Glomerular visceral epithelial cell (primary cell): Measurements from ENCODE around the gene PCBP1.
"Not testable (repeated sequence)": the region's sequence is repeated elsewhere in the genome, so short reads cannot be mapped to it uniquely, and the experiment has no call there.

Experiments
- DNase-seq: peaks from one replicate; pipeline ENCODE4 v3.0.0-alpha.2; 2016; ENCODE audit errors: extremely low spot score

PCBP1 gene

GRCh38 chr2:70081221-70081620 is 6.1 kb upstream of the PCBP1 start:
- DNase-seq: no peak

GRCh38 chr2:70083344-70084156 is 3.7 kb upstream of the PCBP1 start:
- peak; percentile 63 for DNase-seq

GRCh38 chr2:70084973-70085710 is 2.1 kb upstream of the PCBP1 start:
- DNase-seq: peak; percentile 34

- no peak for DNase-seq
Observed at GRCh38 chr2:70085711-70086277, 1.5 kb upstream of the PCBP1 start.

- peak; percentile 56 for DNase-seq
Observed at GRCh38 chr2:70086278-70086837, 919 bp upstream of the PCBP1 start.

- DNase-seq: peak; percentile 47
Observed at GRCh38 chr2:70087702-70088597, 673 bp downstream of the PCBP1 start.

- DNase-seq: no peak
Observed at GRCh38 chr2:70088598-70089219, 1.4 kb downstream of the PCBP1 start.

GRCh38 chr2:70089220-70089982 is 2.1 kb downstream of the PCBP1 start:
- no peak for DNase-seq

GRCh38 chr2:70089983-70090525 is 2.8 kb downstream of the PCBP1 start:
- no peak for DNase-seq

- no peak for DNase-seq
Observed at GRCh38 chr2:70090706-70091334, 3.5 kb downstream of the PCBP1 start.

- DNase-seq: no peak
Observed at GRCh38 chr2:70091364-70091763, 4.1 kb downstream of the PCBP1 start.

GRCh38 chr2:70091816-70092215 is 4.5 kb downstream of the PCBP1 start:
- DNase-seq: no peak

GRCh38 chr2:70092576-70093243 is 5.4 kb downstream of the PCBP1 start:
- DNase-seq: not testable (repeated sequence)

GRCh38 chr2:70094171-70094977 is 7.1 kb downstream of the PCBP1 start:
- no peak for DNase-seq

- no peak for DNase-seq
Observed at GRCh38 chr2:70094978-70095719, 7.9 kb downstream of the PCBP1 start.

- DNase-seq: no peak
Observed at GRCh38 chr2:70095720-70096670, 8.7 kb downstream of the PCBP1 start.
